Measurements from ENCODE around the gene IQCC.

DNA sequence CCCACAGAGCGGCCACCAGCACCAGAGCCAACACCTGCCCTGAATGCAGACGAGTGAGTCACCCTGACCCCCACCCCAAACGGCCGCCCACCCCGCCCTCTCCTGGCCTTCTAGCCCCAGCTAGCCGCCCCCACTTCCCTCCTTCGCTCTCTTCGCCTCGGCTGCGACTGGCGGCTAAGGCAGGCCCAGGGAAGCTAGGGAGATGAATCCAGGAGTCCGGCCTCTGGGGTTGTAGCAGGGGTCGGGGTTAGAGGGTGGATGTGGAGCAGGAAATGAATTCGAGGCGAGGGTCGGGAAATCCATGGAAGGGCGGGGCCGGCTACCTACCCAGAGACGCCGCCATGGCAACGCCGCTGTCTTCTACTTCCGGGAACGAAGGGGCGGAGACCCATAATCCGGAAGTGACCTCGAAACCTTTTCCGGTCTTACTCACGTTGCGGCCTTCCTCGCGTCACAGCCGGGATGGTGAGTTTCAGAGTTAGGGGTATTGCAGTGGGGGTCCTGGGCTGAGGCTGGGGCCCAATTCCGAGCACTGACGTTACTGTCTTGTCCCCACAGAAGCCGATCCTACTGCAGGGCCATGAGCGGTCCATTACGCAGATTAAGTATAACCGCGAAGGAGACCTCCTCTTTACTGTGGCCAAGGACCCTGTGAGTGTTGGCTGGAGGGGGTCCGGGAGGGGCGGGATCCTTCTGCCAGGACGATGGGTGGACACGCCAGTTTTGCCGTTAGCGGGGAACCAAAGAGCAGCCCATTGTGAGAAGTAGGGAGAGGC lies 16.7 kb downstream of the IQCC start, which contains the start of the genes EIF3I and TMEM234:
- no peak for TF ChIP-seq TAF1 (IDR thresholded peaks at IDR 0.05; ENCODE audit: low read depth)
- TF ChIP-seq CTCF (IDR thresholded peaks at IDR 0.05; ENCODE audit: poor library complexity, severe bottlenecking): no peak
- no peak for TF ChIP-seq RAD21 (conservative IDR thresholded peaks at IDR 0.05)
- TF ChIP-seq POLR2AphosphoS5 (IDR thresholded peaks at IDR 0.05): peak; percentile 94
- TF ChIP-seq EZH2 (IDR thresholded peaks at IDR 0.05; ENCODE audit: borderline replicate concordance, insufficient read depth, low read length, poor library complexity, severe bottlenecking): no peak
- no peak for TF ChIP-seq EP300 (conservative IDR thresholded peaks at IDR 0.05; ENCODE audit: poor library complexity, severe bottlenecking)
- TF ChIP-seq, protein P1, sequence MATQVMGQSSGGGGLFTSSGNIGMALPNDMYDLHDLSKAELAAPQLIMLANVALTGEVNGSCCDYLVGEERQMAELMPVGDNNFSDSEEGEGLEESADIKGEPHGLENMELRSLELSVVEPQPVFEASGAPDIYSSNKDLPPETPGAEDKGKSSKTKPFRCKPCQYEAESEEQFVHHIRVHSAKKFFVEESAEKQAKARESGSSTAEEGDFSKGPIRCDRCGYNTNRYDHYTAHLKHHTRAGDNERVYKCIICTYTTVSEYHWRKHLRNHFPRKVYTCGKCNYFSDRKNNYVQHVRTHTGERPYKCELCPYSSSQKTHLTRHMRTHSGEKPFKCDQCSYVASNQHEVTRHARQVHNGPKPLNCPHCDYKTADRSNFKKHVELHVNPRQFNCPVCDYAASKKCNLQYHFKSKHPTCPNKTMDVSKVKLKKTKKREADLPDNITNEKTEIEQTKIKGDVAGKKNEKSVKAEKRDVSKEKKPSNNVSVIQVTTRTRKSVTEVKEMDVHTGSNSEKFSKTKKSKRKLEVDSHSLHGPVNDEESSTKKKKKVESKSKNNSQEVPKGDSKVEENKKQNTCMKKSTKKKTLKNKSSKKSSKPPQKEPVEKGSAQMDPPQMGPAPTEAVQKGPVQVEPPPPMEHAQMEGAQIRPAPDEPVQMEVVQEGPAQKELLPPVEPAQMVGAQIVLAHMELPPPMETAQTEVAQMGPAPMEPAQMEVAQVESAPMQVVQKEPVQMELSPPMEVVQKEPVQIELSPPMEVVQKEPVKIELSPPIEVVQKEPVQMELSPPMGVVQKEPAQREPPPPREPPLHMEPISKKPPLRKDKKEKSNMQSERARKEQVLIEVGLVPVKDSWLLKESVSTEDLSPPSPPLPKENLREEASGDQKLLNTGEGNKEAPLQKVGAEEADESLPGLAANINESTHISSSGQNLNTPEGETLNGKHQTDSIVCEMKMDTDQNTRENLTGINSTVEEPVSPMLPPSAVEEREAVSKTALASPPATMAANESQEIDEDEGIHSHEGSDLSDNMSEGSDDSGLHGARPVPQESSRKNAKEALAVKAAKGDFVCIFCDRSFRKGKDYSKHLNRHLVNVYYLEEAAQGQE (IDR thresholded peaks at IDR 0.05; ENCODE audit: borderline replicate concordance): peak; percentile 25
- TF ChIP-seq SMC3 (conservative IDR thresholded peaks at IDR 0.05; ENCODE audit: poor library complexity): peak; percentile 17
- TF ChIP-seq MXI1 (conservative IDR thresholded peaks at IDR 0.05; ENCODE audit: poor library complexity, severe bottlenecking): peak; percentile 90
